NCI-H2196 (cell line): ENCODE measurements around the gene CX3CR1.

ENCODE experiments used
- DNase-seq: peaks from one replicate; lab custom pipeline; 2025; ENCODE audit not compliant: unreplicated experiment; lab: John Stamatoyannopoulos, UW

The CX3CR1 gene

DNA sequence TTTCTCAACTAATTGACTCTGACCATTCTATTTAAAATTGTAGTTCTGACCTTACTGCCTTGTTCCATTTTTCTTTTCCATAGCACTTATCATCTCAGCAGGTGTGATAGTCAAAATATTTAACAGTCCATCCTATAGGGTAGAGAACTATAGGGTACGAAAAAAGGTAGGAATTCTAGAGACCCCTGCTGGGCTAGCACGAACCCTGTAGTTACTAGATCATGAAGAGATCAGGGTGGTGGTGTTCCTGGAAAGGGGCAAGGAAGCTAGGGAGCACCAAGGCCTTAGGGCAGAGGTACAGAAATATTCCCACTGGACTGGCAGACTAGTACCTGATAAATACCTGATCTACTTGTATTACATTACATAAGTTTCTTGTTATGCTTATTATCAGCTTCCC lies 55.5 kb downstream of the CX3CR1 start:
- DNase-seq = no peak

DNA sequence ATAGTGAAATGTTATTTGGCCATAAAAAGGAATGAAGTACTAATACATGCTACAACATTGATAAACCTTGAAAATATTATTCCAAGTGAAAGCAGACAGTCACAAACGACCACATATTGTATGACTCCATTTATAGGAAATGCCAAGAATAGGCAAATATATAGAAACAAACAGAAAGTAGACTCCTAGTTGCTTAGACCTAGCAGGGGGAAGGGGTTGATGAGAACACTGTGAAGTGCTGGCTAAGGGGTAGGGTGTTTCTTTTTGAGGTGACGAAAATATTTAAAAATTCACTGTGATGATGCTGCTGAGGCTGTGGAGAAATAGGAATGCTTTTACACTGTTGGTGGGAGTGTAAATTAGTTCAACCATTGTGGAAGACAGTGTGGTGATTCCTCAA lies 56.9 kb downstream of the CX3CR1 start:
- no peak for DNase-seq

DNA sequence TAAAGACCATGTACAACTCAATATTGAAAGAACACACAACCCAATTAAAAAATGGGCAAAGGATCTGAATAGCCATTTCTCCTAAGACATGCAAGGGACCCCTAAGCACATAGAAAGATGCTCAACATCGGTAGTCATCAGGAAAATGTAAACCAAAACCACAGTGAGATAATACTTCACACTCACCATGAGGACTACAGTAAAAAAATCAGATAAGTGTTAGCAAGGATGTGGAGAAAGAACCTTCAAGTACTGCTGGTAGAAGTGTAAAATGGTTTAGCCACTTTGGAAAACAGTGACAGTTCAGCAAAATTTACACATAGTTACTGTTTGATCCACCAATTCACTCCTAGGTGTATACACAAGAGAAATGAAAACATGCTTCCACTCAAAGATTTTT lies 57.4 kb downstream of the CX3CR1 start:
- DNase-seq = no peak

DNA sequence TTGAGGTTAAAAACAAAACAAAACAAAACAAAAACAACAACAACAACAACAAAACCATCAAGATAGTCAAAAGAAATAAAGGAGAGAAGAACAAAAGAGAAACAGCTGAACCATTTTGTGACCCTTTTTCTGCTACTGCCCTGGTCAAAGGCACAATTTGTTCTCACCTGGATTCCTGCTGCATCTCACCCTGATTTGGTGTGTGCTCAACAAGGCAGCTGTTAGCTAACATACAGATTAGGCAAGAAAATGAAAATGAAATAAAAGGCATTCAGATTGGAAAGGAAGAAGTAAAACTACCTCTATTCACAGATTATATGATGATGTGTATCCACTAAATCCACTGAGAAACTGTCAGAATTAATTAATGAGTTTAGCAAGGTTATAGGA lies 58.7 kb downstream of the CX3CR1 start:
- DNase-seq = no peak

DNA sequence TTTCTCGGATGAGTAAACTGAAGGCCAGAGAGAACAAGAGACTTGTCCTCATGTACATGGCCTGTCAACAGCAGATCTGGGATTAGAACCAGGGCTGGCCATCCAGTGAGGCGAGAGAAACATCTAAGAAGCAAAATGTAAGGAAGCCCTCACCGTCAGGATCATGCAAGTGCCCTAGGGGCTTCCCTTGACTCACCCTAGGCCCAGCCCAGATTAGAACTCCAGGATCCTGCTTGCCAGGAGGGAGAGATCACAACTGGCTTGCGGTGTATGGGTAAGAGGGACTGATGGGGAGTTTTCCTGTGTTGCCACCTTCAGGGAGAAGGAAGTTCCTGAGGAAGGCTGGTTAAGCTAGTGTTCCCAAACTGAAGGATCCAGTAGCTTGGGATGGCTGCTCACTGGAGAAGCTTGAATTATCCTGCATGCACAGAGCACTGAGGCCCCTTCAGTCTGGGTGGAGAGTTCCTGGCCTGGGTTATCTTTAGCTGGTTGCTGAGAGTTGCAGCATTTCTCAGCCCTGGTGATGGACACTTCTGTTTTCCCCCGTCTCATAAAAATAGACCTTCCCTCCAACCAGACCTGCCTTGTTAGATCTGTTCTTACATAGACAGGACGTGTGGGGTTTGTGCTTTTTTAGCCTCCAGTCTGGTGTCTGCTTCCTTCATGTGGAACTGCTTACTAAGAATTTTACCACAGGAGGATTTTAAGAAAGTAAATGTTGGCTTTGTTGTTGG lies 59.3 kb downstream of the CX3CR1 start:
- no peak for DNase-seq

DNA sequence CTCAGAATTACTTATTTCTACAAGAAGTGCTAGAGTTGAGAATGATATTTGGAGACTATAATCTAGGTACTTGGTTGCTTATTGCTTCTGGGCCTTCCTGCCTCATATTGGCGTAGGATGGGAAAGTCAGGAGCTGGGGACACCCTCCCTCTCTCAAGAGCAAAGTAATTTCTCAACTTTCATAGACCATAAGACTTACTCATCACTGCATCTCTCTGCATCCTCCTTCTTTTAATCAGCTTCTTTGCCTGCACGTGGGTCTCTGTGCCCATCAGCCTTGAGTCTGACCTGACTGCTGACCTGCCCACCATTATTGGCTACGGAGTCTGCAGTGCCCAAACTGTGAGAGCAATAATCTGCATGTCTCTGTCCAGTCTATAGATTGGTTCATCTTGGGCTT lies 60.1 kb downstream of the CX3CR1 start:
- DNase-seq = no peak

DNA sequence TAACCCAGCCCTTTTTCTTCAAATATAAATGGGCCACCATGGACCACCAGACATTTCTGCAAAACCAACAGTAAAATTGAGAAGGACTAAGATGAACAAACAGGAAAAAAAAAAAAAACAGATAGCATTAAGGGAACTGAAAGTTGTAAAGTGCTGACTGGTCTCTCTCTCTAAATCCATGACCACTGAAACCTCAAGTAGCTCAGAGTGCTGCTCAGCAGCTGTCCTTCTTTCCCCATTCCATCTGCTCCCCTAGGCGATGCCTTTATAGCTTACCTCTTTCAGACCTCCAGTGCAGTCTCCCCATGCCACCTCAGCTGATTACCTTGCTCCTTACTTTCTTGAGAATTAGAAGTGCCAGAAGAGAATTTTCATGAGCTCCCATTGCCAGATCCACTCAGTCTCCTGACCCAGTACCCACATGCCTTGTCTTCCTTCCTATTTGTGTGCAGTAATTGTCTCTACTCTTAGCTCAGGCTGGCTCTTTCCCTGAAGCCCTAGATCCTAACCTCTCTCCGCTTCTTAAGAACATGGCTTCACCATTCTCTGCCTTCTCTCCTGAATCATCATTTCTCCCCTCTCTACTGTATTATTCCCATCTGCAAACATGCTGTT lies 63.6 kb downstream of the CX3CR1 start:
- DNase-seq = no peak

DNA sequence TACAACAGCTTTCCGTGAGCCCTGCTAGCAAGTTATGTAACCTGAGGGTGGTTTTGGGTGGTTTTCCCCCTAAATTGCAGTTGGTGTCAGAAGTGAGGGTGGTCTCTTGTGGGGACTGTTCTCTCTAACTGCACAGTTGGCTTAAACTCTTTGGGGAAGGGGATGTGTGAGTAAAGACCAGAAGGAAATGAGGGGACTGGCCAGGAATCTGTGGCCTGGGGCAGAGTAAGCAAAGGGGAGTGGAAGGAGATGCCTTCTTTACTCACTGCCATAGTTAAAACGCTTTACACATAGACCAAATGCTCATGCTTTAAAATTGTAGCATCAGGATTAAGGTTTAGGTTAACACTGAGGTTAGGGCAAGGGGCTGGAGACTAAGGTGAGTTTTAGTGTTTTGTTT lies 66.2 kb downstream of the CX3CR1 start:
- DNase-seq = no peak
